PC-9 (cell line): Measurements from ENCODE around the gene MAP4K4. TPM values are rescaled to one million over a fixed set of nuclear protein-coding genes. Genes with fewer than 3 reads are reported as not detected.

Source experiments
- BruUV-seq: library from RNA; stranded (reverse); fragments of 400-500 nt; replicated peaks from 2 replicates; lab custom pipeline; 2021; lab: Mats Ljungman, UMichigan
- CTCF ChIA-PET: fragments of 300-600 bp; sonication (Branson Sonifier 250); formaldehyde crosslinking; loops from one replicate; lab custom pipeline; 2022; ENCODE audit warnings: antibody characterized with exemption; lab: Charles Lee
- POLR2A ChIA-PET: fragments of 300-600 bp; sonication (Branson Sonifier 250); formaldehyde crosslinking; loops from one replicate; lab custom pipeline; 2022; ENCODE audit warnings: antibody characterized with exemption; ENCODE audit not compliant: unreplicated experiment; lab: Charles Lee
- DNase-seq, 2 experiments: peaks; one replicate each; pipeline versions ENCODE4 v3.0.0 to v3.0.0-alpha.2; 2015 to 2022; ENCODE audit warnings: mixed read lengths in 1 of 2
- H2AFZ ChIP-seq: fragments of 200-600 bp; sonication (generic); 2 replicates; pipeline ENCODE4 v1.8.1; 2017; ENCODE audit warnings: antibody characterized with exemption
- H3F3A ChIP-seq: fragments of 200-600 bp; sonication (generic); 2 replicates; pipeline ENCODE4 v1.8.1; 2017; ENCODE audit warnings: antibody characterized with exemption, mild to moderate bottlenecking, low read depth; ENCODE audit not compliant: insufficient read depth
- H3K27ac ChIP-seq: fragments of 200-600 bp; sonication (generic); 2 replicates; pipeline ENCODE4 v1.6.1; 2016; ENCODE audit warnings: mixed run types
- H3K27me3 ChIP-seq: fragments of 200-600 bp; sonication (generic); 2 replicates; pipeline ENCODE4 v1.6.1; 2016; ENCODE audit warnings: low read depth, mixed run types; ENCODE audit not compliant: insufficient read depth
- H3K36me3 ChIP-seq: fragments of 200-600 bp; sonication (generic); 2 replicates; pipeline ENCODE4 v1.6.1; 2016; ENCODE audit warnings: low read depth, mixed run types
- H3K4me1 ChIP-seq: fragments of 200-600 bp; sonication (generic); replicated peaks from 2 replicates; pipeline ENCODE4 v1.6.1; 2016; ENCODE audit warnings: mixed run types; ENCODE audit not compliant: insufficient read depth
- H3K4me2 ChIP-seq: fragments of 200-600 bp; sonication (generic); 2 replicates; pipeline ENCODE4 v1.6.1; 2017; ENCODE audit warnings: mixed run types
- H3K4me3 ChIP-seq: fragments of 200-600 bp; sonication (generic); 2 replicates; pipeline ENCODE4 v1.6.1; 2016; ENCODE audit warnings: mixed run types
- H3K79me2 ChIP-seq: fragments of 200-600 bp; sonication (generic); 2 replicates; pipeline ENCODE4 v1.6.1; 2017; ENCODE audit warnings: low read depth, mixed run types
- H3K9me2 ChIP-seq: fragments of 200-600 bp; sonication (generic); 2 replicates; pipeline ENCODE4 v1.8.1; 2017; ENCODE audit warnings: mild to moderate bottlenecking; ENCODE audit not compliant: insufficient read depth
- H3K9me3 ChIP-seq: fragments of 200-600 bp; sonication (generic); 2 replicates; pipeline ENCODE4 v1.8.1; 2016; ENCODE audit warnings: low read depth; ENCODE audit not compliant: insufficient read depth
- H4K20me1 ChIP-seq: fragments of 200-600 bp; sonication (generic); 2 replicates; pipeline ENCODE4 v1.8.1; 2017; ENCODE audit not compliant: insufficient read depth
- EZH2 ChIP-seq: fragments of 200-600 bp; sonication (generic); IDR thresholded peaks from 2 replicates; pipeline ENCODE4 v1.8.0; 2017; ENCODE audit warnings: antibody characterized with exemption, low read depth
- intact Hi-C: fragments of 100-400 bp; cut with micrococcal nuclease; formaldehyde crosslinking; loops from one replicate; pipeline ENCODE4 v1.10.0; 2022; ENCODE audit not compliant: unreplicated experiment
- total RNA-seq: library from RNA; stranded (reverse); gene quantifications from 2 replicates; pipeline ENCODE4 v1.2.3, GENCODE V29; 2021
- TF ChIP-seq, protein P1 (sequence below): fragments of 200-600 bp; sonication (generic); conservative IDR thresholded peaks from 2 replicates; pipeline ENCODE4 v1.6.1; 2017; ENCODE audit warnings: mixed run types, antibody characterized with exemption, mild to moderate bottlenecking, moderate library complexity

Gene MAP4K4
- total RNA-seq, 1 experiment from 2014 or later: 129 TPM

DNA sequence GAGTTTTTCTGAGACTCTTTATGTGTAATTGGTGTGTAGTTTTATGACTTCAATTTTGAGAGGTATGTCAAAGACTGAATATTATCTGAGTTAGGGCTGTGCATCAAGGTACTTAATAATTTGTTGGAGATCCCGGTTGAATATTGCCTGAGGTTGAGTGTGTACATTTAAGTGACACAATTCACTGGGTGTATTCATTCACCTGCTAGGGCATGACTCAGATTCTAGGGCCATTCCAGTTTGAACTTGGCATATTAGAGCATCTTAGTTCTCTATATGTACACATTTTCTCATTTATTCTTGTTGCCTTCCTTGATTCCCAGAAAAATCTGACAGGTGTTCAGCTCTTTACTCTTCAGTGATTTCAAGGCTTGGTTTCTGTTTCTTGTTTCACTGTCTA, 12.5 kb downstream of the MAP4K4 start:
- no peak for TF ChIP-seq EZH2
- TF ChIP-seq, protein P1, sequence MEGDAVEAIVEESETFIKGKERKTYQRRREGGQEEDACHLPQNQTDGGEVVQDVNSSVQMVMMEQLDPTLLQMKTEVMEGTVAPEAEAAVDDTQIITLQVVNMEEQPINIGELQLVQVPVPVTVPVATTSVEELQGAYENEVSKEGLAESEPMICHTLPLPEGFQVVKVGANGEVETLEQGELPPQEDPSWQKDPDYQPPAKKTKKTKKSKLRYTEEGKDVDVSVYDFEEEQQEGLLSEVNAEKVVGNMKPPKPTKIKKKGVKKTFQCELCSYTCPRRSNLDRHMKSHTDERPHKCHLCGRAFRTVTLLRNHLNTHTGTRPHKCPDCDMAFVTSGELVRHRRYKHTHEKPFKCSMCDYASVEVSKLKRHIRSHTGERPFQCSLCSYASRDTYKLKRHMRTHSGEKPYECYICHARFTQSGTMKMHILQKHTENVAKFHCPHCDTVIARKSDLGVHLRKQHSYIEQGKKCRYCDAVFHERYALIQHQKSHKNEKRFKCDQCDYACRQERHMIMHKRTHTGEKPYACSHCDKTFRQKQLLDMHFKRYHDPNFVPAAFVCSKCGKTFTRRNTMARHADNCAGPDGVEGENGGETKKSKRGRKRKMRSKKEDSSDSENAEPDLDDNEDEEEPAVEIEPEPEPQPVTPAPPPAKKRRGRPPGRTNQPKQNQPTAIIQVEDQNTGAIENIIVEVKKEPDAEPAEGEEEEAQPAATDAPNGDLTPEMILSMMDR: no peak
- Histone ChIP-seq H3K36me3 (peaks cover 45% of the 10 kb centered on the region), H3F3A (peaks cover 34% of the 10 kb centered on the region), H4K20me1 (peaks cover 74% of the 10 kb centered on the region), H2AFZ (no peak overlapping the region), H3K9me3 (no peaks in the 10 kb centered on the region), H3K4me2 (peak overlapping the region; percentile 31), H3K9me2 (no peaks in the 10 kb centered on the region), H3K79me2 (peaks cover 100% of the 10 kb centered on the region), H3K4me1 (peaks cover 47% of the 10 kb centered on the region), H3K4me3 (no peak overlapping the region), H3K27ac (peak overlapping the region; percentile 29; the same call in 1 of the 2 replicates), H3K27me3 (no peaks in the 10 kb centered on the region)
- ChIA-PET CTCF (no interaction called here), POLR2A (no interaction called here)
- intact Hi-C loops: no loop called here
- DNase-seq: no peak
- BruUV-seq: no TSS peak

DNA sequence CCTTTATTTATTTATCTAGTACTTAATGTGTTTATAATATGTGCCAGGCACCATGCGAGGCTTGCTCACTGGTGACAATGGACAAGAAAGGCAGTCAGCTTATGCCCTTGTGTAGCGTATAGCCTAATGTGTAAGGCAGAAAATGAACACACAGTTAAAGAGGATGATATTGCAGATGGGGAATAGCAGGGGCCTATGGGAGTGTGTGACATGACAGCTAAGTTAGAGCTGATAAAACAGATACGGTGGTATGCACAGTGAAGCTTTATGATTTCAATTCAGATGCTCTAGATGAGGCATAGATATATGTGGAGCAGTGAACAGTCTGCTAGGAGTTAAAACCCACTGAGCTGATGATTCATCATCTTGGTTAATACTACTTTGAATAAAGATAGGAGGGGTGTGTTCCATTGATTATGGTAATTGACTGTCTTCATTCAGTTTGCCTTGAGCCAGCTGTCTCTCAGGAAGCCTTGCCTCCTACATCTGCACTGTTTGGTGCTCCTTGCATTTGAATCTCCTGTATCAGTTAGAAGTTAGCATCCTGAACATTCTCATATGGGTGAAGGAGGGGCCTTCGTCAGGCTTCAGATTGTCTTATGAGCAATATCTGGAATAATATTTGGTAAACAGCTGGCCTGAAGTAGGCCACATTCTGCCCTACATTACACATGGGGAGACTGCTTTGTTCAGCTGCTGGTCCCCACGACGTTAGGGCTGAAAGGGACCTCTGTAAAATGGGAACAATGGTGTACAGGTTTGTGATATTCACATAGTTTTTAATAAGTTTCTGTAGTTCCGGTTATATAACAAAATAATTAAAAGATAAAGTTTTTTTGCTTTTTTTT, 13.2 kb downstream of the MAP4K4 start:
- Histone ChIP-seq H3K27ac (0 out of 2 replicates have a peak overlapping the region, but pooled peaks have one; percentile 29), H3K36me3 (peaks cover 40% of the 10 kb centered on the region), H3K9me2 (no peaks in the 10 kb centered on the region), H3K27me3 (no peaks in the 10 kb centered on the region), H3F3A (peaks cover 39% of the 10 kb centered on the region), H4K20me1 (peaks cover 72% of the 10 kb centered on the region), H3K4me3 (no peak overlapping the region), H3K79me2 (peaks cover 100% of the 10 kb centered on the region), H3K9me3 (no peaks in the 10 kb centered on the region), H3K4me2 (peak overlapping the region; percentile 31), H3K4me1 (peaks cover 41% of the 10 kb centered on the region), H2AFZ (no peak overlapping the region)
- no TSS peak for BruUV-seq
- ChIA-PET POLR2A (interaction anchor here (0.6 kb wide), 2 partner anchors 290 to 1366 kb away, joined by 3 to 4 read pairs; no protein-coding TSS in a partner anchor), CTCF (interaction anchor here (0.6 kb wide), 1 partner anchor 16 kb away, joined by 4 read pairs; no protein-coding TSS in a partner anchor)
- intact Hi-C loops: no loop called here
- DNase-seq: no peak
- TF ChIP-seq, protein P1: no peak

DNA sequence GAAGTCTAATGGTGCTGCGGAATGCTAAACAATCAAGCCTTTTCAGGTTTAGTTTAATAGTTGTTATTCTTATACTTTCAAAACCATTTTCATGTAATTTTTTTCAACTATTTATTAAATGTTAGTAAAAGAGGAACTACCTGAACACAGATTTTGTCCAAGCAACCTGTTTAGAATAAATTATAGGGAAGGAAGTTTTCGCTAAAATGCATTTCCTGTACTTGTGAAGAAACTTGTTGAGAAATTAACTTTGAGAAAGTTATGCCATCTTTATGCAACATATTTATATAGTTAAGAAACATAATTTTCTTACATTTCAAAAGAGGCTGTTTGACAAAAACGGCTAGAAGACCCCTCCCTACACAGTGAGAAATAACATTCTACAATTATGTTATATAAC, 16.6 kb downstream of the MAP4K4 start:
- POLR2A ChIA-PET: no interaction called here
- BruUV-seq: no TSS peak
- no peak overlapping the region for H3K27ac ChIP-seq
- intact Hi-C loops: no loop called here
- peaks cover 24% of the 10 kb centered on the region for H3K4me1 ChIP-seq
- H4K20me1 ChIP-seq: peaks cover 69% of the 10 kb centered on the region
- no peak overlapping the region for H3K4me3 ChIP-seq
- H3K9me2 ChIP-seq: no peaks in the 10 kb centered on the region
- no peaks in the 10 kb centered on the region for H3K9me3 ChIP-seq
- H3F3A ChIP-seq: peaks cover 36% of the 10 kb centered on the region
- peaks cover 99% of the 10 kb centered on the region for H3K79me2 ChIP-seq
- H3K27me3 ChIP-seq: no peaks in the 10 kb centered on the region
- peaks cover 32% of the 10 kb centered on the region for H3K36me3 ChIP-seq
- TF ChIP-seq EZH2: no peak
- TF ChIP-seq, protein P1: no peak
- H2AFZ ChIP-seq: no peak overlapping the region
- no peak for DNase-seq
- CTCF ChIA-PET: no interaction called here
- no peak overlapping the region for H3K4me2 ChIP-seq
